ENCODE results near the gene ETNK2. TPM values are rescaled to one million over a fixed set of nuclear protein-coding genes. Genes with fewer than 3 reads are reported as not detected.

ETNK2 gene
- total and polyA plus RNA-seq, 2 of the 13 experiments (the other 11 are each of a cell fraction or from before 2014, with no cell fraction given), result 15.5 to 42.8 TPM

DNA sequence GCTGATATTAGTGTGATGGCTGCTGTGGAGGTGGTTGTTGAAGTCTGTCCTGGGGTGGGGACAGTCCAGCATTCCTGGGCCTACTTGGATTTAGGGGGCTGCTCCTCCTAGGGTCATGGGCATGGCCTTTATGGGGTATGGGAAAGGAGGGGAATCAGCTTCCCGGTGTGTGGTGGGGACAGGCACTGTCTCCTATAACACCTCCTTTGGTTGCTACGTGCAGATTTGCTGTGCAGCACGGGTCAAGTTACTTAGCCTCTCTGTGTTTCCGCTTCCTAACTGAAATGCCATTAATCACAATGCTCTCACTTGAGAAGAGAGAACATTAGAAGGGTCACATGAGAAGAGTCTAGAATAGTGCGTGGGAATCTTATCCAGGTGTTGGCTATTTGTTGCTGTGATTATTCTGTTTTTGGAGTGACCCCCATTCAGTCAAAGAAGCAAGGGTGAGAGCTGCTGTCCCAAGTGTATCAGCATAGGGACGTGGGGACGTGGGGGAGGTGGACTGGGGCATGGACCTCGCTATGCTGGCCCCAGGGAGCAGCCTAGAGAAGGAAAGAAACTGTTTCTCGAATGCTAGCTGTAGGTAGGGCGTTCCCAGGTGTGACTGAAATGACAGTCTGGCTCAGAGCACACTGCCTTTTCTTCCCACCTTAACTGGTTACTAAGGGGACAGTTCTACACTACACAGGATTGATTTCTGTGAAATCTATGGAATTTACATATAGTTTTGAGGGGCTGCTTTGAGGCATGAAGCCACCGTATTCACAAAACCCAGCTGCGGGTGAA lies 59.0 kb downstream of the ETNK2 start (continued):
- TF ChIP-seq HNF1A (IDR thresholded peaks at IDR 0.05; ENCODE audit: low read depth) (no peak), HNF1A (CRISPR knock-in tag; IDR thresholded peaks at IDR 0.05; ENCODE audit: borderline replicate concordance) (0 out of 2 replicates have a peak, but pooled peaks have one; percentile 16), BORCS8-MEF2B (CRISPR knock-in tag; IDR thresholded peaks at IDR 0.05) (no peak), KDM6A (CRISPR knock-in tag; IDR thresholded peaks at IDR 0.05; ENCODE audit: low read depth) (no peak), ARID5B (CRISPR knock-in tag; IDR thresholded peaks at IDR 0.05) (no peak), MIER3 (CRISPR knock-in tag; IDR thresholded peaks at IDR 0.05; ENCODE audit: borderline replicate concordance) (no peak), ZNF10 (CRISPR knock-in tag; IDR thresholded peaks at IDR 0.05; ENCODE audit: borderline replicate concordance, low read depth) (no peak), SMARCE1 (IDR thresholded peaks at IDR 0.05; ENCODE audit: borderline replicate concordance) (no peak), CHD2 (IDR thresholded peaks at IDR 0.05; ENCODE audit: low read depth, low read length) (no peak), POLR2AphosphoS5 (IDR thresholded peaks at IDR 0.05; ENCODE audit: low read depth, low read length) (0 out of 2 replicates have a peak, but pooled peaks have one; percentile 36), ZNF160 (CRISPR knock-in tag; IDR thresholded peaks at IDR 0.05) (no peak), HNRNPK (IDR thresholded peaks at IDR 0.05; ENCODE audit: low read depth, low read length, poor library complexity, severe bottlenecking) (no peak), SSRP1 (CRISPR knock-in tag; IDR thresholded peaks at IDR 0.05) (no peak), MBD4 (IDR thresholded peaks at IDR 0.05; ENCODE audit: borderline replicate concordance, low read length) (no peak), ZMYM3 (CRISPR knock-in tag; IDR thresholded peaks at IDR 0.05) (peak; percentile 49), NAIF1 (CRISPR knock-in tag; IDR thresholded peaks at IDR 0.05; ENCODE audit: borderline replicate concordance) (0 out of 2 replicates have a peak, but pooled peaks have one; percentile 36), ZNF251 (CRISPR knock-in tag; IDR thresholded peaks at IDR 0.05) (peak; percentile 32; the same call in 1 of the 2 replicates), NCOR1 (IDR thresholded peaks at IDR 0.05; ENCODE audit: borderline replicate concordance, low read length) (peak; percentile 85; the same call in 1 of the 2 replicates), ZNF121 (CRISPR knock-in tag; IDR thresholded peaks at IDR 0.05) (peak; percentile 89), NR2F1 (CRISPR knock-in tag; IDR thresholded peaks at IDR 0.05) (0 out of 4 replicates have a peak, but pooled peaks of 1 of the 2 experiments have one; percentile 25), ZNF576 (CRISPR knock-in tag; IDR thresholded peaks at IDR 0.05) (no peak)
- TF ChIP-seq, protein P1, sequence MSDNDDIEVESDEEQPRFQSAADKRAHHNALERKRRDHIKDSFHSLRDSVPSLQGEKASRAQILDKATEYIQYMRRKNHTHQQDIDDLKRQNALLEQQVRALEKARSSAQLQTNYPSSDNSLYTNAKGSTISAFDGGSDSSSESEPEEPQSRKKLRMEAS (IDR thresholded peaks at IDR 0.05), result 0 out of 2 replicates have a peak, but pooled peaks have one; percentile 6
